GM12878 (cell line): Measurements from ENCODE around the gene SLC38A7. TPM values are rescaled to one million over a fixed set of nuclear protein-coding genes. Genes with fewer than 3 reads are reported as not detected.

Experiments
- BCLAF1 ChIP-seq: fragments of 450-650 bp; IDR thresholded peaks from 2 replicates; pipeline ENCODE4 v1.6.1; 2017; ENCODE audit warnings: antibody characterized with exemption, mild to moderate bottlenecking, moderate library complexity
- EP300 ChIP-seq, 2 experiments: fragments of 150-350 bp in 1 of 2; IDR thresholded peaks; 2 replicates each; pipeline ENCODE4 v1.6.1; 2011 to 2012; ENCODE audit warnings: low read depth in 2 of 2, low read length in 2 of 2, borderline replicate concordance in 1 of 2, improper control_type of control experiment in 1 of 2, inconsistent platforms in 1 of 2; ENCODE audit not compliant: control insufficient read depth in 1 of 2
- JUNB ChIP-seq: IDR thresholded peaks from 2 replicates; pipeline ENCODE4 v1.6.1; 2016; ENCODE audit warnings: antibody characterized with exemption, mild to moderate bottlenecking
- MLLT1 ChIP-seq: fragments of 450-650 bp; IDR thresholded peaks from 2 replicates; pipeline ENCODE4 v1.6.1; 2016; ENCODE audit warnings: mild to moderate bottlenecking
- MTA2 ChIP-seq: fragments of 450-650 bp; IDR thresholded peaks from 2 replicates; pipeline ENCODE4 v1.6.1; 2016; ENCODE audit warnings: low read depth, mild to moderate bottlenecking, moderate library complexity
- MTA3 ChIP-seq: IDR thresholded peaks from 2 replicates; pipeline ENCODE4 v1.6.1; 2012; ENCODE audit warnings: low read length, inconsistent platforms, borderline replicate concordance
- NRF1 ChIP-seq: conservative IDR thresholded peaks from 2 replicates; pipeline ENCODE4 v1.6.1; 2011; ENCODE audit warnings: mild to moderate bottlenecking, low read depth, low read length, improper control_type of control experiment
- PAX8 ChIP-seq: fragments of 450-650 bp; IDR thresholded peaks from 2 replicates; pipeline ENCODE4 v1.6.1; 2017; ENCODE audit warnings: mild to moderate bottlenecking, moderate library complexity
- PKNOX1 ChIP-seq: fragments of 450-650 bp; IDR thresholded peaks from 2 replicates; pipeline ENCODE4 v1.6.1; 2016; ENCODE audit warnings: mild to moderate bottlenecking
- RFX5 ChIP-seq: IDR thresholded peaks from 2 replicates; pipeline ENCODE4 v1.6.1; 2011; ENCODE audit warnings: low read depth, low read length, improper control_type of control experiment
- USF1 ChIP-seq: IDR thresholded peaks from 2 replicates; pipeline ENCODE4 v1.6.1; 2011; ENCODE audit warnings: borderline replicate concordance, low read depth, mild to moderate bottlenecking, moderate library complexity, mixed read lengths, low read length; ENCODE audit not compliant: insufficient read depth; ENCODE audit errors: extremely low read length
- ZBTB33 ChIP-seq: fragments of 450-650 bp; IDR thresholded peaks from 2 replicates; pipeline ENCODE4 v1.6.1; 2017; ENCODE audit warnings: mild to moderate bottlenecking
- ZNF384 ChIP-seq: IDR thresholded peaks from 2 replicates; pipeline ENCODE4 v1.6.1; 2012; ENCODE audit warnings: low read depth, mild to moderate bottlenecking, low read length, improper control_type of control experiment, borderline replicate concordance
- ZZZ3 ChIP-seq: IDR thresholded peaks from 2 replicates; pipeline ENCODE4 v1.6.1; 2011; ENCODE audit warnings: low read depth; ENCODE audit not compliant: control insufficient read depth, insufficient read length
- polyA plus RNA-seq, 11 experiments: library from polyadenylated mRNA; depleted of rRNA in 4 of 11; unstranded in 6 of 11; stranded (reverse) in 5 of 11; fragments of >200 nt; fragmentation: Nextera tagmentation in 4 of 11; fragmentation: Illumina TruSeq in 1 of 11; extraction: Ambion mirVana in 4 of 11; extraction: Trizol in 1 of 11; gene quantifications; 1 replicate in 1 of 11; 2 replicates in 10 of 11; pipeline versions ENCODE4 v1.2.1 to v1.2.3, GENCODE V29; 2011 to 2016; ENCODE audit warnings: inconsistent platforms in 2 of 11, missing spikeins in 2 of 11, low read depth in 1 of 11
- total RNA-seq, 4 experiments: library from RNA; depleted of rRNA in 3 of 4; stranded (reverse); fragments of >200 nt in 3 of 4; fragmentation: Illumina TruSeq in 1 of 4; extraction: Trizol in 1 of 4; gene quantifications; 2 replicates each; pipeline versions ENCODE4 v1.2.1 to v1.2.3, GENCODE V29; 2013 to 2021
- TF ChIP-seq, protein P1 (sequence below): fragments of 450-650 bp; IDR thresholded peaks from 2 replicates; pipeline ENCODE4 v1.6.1; 2017; ENCODE audit warnings: mild to moderate bottlenecking, moderate library complexity

The SLC38A7 gene
- total and polyA plus RNA-seq, 10 of the 15 experiments (the other 5 are each of a cell fraction or from before 2014, with no cell fraction given) = 1.4 to 7.8 (median 4.7) TPM

DNA sequence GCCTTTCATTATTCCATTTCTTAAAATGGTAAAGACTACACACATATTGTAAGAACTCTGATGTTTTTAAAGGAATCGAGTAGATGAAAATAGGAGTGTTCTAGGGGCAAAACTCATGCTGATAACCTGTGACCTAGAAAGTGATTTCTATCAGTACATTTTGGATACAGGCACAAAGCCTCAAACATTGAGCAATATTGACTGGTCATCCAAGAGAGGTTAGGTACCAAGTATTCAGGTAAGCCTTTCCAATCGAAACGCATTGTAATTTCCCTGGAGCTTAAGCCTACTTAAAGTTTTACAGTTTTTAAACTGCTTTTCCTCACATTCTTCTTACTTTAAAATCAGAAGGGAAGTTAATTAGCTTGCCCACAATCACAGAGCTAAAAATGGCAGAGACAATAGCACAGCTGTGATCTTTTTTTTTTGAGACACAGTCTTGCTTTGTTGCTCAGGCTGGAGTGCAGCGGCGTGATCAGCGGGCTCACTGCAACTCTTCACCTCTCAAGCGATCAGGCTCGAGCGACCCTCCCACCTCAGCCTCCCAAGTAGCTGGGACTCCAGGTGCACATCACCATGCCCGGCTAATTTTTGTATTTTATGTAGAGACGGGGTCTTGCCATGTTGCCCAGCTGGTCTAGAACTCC is 46.3 kb upstream of the SLC38A7 start (continued):
- TF ChIP-seq, protein P1, sequence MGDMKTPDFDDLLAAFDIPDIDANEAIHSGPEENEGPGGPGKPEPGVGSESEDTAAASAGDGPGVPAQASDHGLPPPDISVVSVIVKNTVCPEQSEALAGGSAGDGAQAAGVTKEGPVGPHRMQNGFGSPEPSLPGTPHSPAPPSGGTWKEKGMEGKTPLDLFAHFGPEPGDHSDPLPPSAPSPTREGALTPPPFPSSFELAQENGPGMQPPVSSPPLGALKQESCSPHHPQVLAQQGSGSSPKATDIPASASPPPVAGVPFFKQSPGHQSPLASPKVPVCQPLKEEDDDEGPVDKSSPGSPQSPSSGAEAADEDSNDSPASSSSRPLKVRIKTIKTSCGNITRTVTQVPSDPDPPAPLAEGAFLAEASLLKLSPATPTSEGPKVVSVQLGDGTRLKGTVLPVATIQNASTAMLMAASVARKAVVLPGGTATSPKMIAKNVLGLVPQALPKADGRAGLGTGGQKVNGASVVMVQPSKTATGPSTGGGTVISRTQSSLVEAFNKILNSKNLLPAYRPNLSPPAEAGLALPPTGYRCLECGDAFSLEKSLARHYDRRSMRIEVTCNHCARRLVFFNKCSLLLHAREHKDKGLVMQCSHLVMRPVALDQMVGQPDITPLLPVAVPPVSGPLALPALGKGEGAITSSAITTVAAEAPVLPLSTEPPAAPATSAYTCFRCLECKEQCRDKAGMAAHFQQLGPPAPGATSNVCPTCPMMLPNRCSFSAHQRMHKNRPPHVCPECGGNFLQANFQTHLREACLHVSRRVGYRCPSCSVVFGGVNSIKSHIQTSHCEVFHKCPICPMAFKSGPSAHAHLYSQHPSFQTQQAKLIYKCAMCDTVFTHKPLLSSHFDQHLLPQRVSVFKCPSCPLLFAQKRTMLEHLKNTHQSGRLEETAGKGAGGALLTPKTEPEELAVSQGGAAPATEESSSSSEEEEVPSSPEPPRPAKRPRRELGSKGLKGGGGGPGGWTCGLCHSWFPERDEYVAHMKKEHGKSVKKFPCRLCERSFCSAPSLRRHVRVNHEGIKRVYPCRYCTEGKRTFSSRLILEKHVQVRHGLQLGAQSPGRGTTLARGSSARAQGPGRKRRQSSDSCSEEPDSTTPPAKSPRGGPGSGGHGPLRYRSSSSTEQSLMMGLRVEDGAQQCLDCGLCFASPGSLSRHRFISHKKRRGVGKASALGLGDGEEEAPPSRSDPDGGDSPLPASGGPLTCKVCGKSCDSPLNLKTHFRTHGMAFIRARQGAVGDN = no peak
- TF ChIP-seq USF1 (no peak), MLLT1 (no peak), RFX5 (no peak), MTA2 (no peak), JUNB (no peak), EP300 (IDR thresholded peaks at IDR 0.05; ENCODE audit: borderline replicate concordance in 1 of 2, control insufficient read depth in 1 of 2, low read depth in 2 of 2, low read length in 2 of 2) (no peak), BCLAF1 (no peak), PAX8 (no peak), MTA3 (no peak), ZBTB33 (no peak), PKNOX1 (no peak), NRF1 (no peak), ZNF384 (no peak), ZZZ3 (no peak)
- TF ChIP-seq, all 136 proteins: peak for 0
